ENCODE data around the gene AP4S1.

Gene AP4S1

GRCh38 chr14:31139301-31139847, 113.9 kb downstream of the AP4S1 start:
- DNase-seq, result no peak

- DNase-seq, result no peak
These were observed 117.1 kb downstream of the AP4S1 start for GRCh38 chr14:31142455-31143087.
